AG10803 (cell line): ENCODE data around the gene ACVR2A.

Source experiments
- DNase-seq: peaks from one replicate; pipeline ENCODE4 v3.0.0; 2010; ENCODE audit warnings: low read depth
- H3K4me3 ChIP-seq: 2 replicates; pipeline ENCODE4 v1.5.1; 2011; ENCODE audit warnings: mild to moderate bottlenecking, low read length, control low read depth
- TF ChIP-seq, protein P1 (sequence below): conservative IDR thresholded peaks from 2 replicates; pipeline ENCODE4 v1.5.1; 2011; ENCODE audit warnings: mild to moderate bottlenecking, low read length, control low read depth, inconsistent platforms

Gene ACVR2A

DNA sequence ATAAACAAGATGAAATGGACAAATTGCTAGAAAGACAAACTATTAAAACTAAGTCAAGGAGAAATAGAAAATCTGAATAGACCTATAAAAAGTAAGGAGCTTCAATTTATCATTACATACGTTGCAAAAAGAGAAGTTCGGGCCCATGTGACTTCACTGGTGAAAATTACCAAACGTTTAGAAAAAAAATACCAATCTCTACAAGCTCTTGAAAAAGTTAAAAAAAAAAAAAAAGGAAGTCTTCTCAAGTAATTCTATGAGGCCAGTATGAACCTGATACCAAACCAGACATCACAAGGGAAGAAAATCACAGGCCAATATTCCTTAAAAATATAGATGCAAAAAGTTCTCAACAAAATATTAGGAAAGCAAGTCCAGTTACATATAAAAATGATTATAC, 20.2 kb upstream of the ACVR2A start:
- H3K4me3 ChIP-seq = no peak overlapping the region
- TF ChIP-seq, protein P1, sequence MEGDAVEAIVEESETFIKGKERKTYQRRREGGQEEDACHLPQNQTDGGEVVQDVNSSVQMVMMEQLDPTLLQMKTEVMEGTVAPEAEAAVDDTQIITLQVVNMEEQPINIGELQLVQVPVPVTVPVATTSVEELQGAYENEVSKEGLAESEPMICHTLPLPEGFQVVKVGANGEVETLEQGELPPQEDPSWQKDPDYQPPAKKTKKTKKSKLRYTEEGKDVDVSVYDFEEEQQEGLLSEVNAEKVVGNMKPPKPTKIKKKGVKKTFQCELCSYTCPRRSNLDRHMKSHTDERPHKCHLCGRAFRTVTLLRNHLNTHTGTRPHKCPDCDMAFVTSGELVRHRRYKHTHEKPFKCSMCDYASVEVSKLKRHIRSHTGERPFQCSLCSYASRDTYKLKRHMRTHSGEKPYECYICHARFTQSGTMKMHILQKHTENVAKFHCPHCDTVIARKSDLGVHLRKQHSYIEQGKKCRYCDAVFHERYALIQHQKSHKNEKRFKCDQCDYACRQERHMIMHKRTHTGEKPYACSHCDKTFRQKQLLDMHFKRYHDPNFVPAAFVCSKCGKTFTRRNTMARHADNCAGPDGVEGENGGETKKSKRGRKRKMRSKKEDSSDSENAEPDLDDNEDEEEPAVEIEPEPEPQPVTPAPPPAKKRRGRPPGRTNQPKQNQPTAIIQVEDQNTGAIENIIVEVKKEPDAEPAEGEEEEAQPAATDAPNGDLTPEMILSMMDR = no peak
- DNase-seq = no peak

DNA sequence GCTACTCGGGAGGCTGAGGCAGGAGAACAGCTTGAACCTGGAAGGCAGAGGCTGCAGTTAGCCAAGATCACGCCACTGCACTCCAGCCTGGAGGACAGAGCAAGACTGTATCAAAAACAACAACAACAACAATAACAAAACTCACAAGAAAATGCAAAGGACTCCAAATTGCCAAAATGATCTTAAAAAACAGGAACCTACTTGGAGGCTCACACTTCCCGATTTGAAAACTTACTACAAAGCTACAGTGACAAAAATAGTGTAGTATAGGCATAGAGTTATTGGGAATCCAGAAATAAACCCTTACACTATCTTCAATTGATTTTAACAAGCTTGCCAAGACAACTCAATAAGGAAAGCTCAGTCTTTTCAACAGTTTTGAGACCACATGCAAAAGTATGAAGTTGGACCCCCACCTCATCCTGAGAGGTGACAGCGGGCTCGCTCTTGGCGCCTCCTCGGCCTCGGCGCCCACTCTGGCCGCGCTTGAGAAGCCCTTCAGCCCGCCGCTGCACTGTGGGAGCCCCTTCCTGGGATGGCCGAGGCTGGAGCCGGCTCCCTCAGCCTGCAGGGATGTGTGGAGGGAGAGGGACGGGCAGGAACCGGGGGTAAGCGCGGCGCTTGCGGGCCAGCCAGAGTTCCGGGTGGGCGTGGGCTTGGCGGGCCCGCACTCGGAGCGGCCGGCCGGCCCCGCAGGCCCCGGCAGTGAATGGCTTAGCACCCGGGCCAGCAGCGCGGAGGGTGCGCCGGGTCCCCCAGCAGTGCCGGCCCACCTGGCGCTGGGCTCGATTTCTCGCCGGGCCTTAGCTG, 18.3 kb upstream of the ACVR2A start:
- TF ChIP-seq, protein P1 = no peak
- H3K4me3 ChIP-seq = no peak overlapping the region
- no peak for DNase-seq

DNA sequence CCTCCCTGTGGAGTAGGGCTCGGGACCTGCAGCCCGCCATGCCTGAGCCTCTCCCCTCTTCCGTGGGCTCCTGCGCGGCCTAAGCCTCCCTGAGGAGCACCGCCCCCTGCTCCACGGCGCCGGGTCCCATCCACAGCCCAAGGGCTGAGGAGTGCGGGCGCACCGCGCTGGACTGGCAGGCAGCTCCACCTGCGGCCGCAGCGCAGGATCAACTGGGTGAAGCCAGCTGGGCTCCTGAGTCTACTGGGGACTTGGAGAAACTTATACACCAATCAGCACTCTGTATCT, 17.8 kb upstream of the ACVR2A start:
- DNase-seq = no peak
- no peak overlapping the region for H3K4me3 ChIP-seq
- TF ChIP-seq, protein P1 = no peak

DNA sequence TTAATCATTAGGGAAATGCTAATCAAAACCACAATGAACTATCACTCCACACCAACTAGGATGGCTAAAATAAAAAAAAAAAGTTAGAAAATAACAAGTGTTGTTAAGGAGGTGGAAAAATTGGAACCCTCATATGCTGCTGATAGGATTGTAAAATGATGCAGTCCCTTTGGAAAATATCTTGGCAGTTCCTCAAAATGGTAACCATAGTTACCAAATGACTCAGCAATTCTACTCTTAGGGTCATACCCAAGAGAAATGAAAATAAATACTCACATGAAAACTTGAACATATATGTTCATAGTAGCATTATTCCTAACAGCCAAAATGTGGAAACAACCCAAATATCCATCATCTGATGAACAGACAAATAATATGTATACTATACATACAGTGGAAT, 15.7 kb upstream of the ACVR2A start:
- DNase-seq = peak; percentile 54
- H3K4me3 ChIP-seq = no peak overlapping the region
- TF ChIP-seq, protein P1 = no peak

DNA sequence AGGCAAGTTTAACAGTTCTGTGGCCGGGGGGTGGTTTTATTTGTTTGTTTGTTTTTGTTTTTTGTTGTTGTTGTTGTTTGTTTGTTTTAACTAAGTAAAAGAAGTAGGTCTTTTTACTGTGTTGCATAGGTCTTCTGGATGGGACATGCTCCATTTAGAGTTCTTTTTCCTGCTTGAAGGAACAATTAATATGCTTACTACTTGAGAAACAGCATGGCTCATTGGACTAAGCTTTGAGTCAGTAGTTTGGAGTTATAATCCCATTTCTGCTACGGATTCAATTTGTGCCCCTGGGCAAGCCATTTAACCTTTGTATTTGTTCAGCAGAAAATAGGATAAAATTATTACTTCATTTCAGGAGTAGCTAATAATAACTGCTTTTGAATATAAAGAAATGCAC, 8.7 kb upstream of the ACVR2A start:
- no peak overlapping the region for H3K4me3 ChIP-seq
- DNase-seq = no peak
- TF ChIP-seq, protein P1 = no peak

DNA sequence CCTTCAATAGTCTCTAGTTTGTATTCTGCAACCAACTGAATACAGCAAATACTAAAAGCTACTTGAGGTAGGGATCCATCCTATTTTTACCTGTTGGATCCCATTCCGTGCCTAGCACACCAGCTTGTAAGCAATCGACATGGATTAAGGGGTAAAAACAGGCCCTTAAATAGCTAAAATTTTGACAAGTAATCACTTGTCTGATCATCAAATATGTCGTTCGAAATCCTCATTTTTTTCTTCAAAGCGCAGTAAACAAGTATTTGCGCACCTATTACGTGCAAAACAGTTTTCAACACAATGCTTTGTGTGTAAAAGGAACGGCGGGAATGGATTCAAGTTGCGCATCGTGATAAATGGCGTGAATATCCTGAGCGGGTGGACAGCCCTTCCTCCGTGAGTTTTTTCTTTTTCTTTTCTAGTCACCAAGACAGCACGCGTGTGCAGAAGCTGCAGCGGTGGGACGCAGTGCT, 1.4 kb upstream of the ACVR2A start:
- TF ChIP-seq, protein P1 = no peak
- peak overlapping the region; percentile 75 for H3K4me3 ChIP-seq
- no peak for DNase-seq
